ENCODE measurements around the gene ZNF189. TPM values are rescaled to one million over a fixed set of nuclear protein-coding genes. Genes with fewer than 3 reads are reported as not detected.

The ZNF189 gene
- total RNA-seq, 1 experiment from 2014 or later = 15.8 TPM

DNA sequence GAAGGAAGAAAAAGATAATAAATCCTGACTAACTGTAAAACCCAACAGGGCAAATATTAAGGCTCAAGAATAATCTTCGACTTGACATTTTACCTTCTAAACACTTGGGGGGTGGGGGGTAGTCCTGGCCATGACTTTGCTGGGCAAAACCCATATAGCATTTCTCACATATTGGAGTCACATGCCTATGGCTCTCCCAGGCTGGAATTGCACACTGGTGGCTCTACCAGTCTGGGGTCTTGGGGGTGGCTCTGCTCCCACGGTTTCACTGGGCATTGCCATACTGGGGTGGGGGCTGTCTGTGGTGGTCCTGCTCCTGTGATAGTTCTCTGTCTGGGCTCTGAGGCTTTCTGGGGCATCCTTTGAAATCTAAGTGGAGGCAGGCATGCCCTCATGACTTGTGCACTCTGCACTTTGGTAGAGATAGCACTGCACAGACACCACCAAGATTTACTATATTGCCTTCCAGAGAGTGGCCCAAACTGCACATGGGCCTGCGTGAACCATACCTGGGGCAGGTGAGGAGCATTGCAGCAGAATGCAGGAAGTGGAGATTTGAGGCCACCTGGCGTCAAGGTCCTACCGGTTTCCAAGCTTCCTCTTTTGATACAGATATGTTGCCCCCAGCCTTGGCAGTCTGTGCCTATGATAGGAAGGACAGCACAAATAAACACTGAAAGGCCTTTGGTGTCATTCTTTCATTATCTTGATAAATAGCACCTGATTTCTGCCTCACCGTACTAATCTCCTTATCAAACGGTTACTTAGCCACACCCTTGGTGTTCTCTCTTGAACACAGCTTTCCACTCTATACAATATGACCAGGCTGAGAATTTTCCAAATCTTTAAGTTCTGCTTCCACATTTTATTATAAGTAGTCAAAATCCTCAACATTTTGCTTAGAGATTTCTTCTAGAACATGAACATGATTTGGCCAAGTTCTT lies 43.6 kb upstream of the ZNF189 start:
- no peak overlapping the region for H3K4me2 ChIP-seq (ENCODE audit: insufficient read depth, insufficient read length, low read length)
- no peak overlapping the region for H2BK15ac ChIP-seq (ENCODE audit: low read depth, low read length)
- no peak overlapping the region for H2BK120ac ChIP-seq (ENCODE audit: low read depth, low read length, poor library complexity, severe bottlenecking)
- H3K79me1 ChIP-seq (ENCODE audit: insufficient read depth, low read depth, low read length, poor library complexity, severe bottlenecking) = no peaks in the 10 kb centered on the region
- H3K27ac Mint-ChIP-seq = no peak overlapping the region
- no peak overlapping the region for H3K56ac ChIP-seq (ENCODE audit: insufficient read length, low read depth, low read length)
- peaks cover 0 to 4% of the 10 kb centered on the region in 2 experiments; a peak in 1 of 5 replicates for H3K9me3 Mint-ChIP-seq
- H3K79me2 ChIP-seq (ENCODE audit: insufficient read depth, low read length) = no peaks in the 10 kb centered on the region
- H3K14ac ChIP-seq (ENCODE audit: insufficient read depth, low read length) = no peak overlapping the region; the same call in 1 of the 2 replicates
- no peak overlapping the region for H2BK20ac ChIP-seq (ENCODE audit: low read depth, low read length, poor library complexity, severe bottlenecking)
- DNase-seq = no peak
- TF ChIP-seq, protein P1, sequence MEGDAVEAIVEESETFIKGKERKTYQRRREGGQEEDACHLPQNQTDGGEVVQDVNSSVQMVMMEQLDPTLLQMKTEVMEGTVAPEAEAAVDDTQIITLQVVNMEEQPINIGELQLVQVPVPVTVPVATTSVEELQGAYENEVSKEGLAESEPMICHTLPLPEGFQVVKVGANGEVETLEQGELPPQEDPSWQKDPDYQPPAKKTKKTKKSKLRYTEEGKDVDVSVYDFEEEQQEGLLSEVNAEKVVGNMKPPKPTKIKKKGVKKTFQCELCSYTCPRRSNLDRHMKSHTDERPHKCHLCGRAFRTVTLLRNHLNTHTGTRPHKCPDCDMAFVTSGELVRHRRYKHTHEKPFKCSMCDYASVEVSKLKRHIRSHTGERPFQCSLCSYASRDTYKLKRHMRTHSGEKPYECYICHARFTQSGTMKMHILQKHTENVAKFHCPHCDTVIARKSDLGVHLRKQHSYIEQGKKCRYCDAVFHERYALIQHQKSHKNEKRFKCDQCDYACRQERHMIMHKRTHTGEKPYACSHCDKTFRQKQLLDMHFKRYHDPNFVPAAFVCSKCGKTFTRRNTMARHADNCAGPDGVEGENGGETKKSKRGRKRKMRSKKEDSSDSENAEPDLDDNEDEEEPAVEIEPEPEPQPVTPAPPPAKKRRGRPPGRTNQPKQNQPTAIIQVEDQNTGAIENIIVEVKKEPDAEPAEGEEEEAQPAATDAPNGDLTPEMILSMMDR (conservative IDR thresholded peaks at IDR 0.05) = no peak
- no peak overlapping the region for H2BK12ac ChIP-seq (ENCODE audit: insufficient read length, low read depth, low read length)
- no peaks in the 10 kb centered on the region for H3K4me1 ChIP-seq (ENCODE audit: insufficient read depth, low read length)
- no peak overlapping the region for H4K91ac ChIP-seq (ENCODE audit: insufficient read length, low read depth, low read length)
- H4K5ac ChIP-seq (ENCODE audit: insufficient read length, low read depth, low read length) = no peak overlapping the region
- H3K4me1 Mint-ChIP-seq = no peaks in the 10 kb centered on the region
- H4K20me1 ChIP-seq (ENCODE audit: control insufficient read depth, insufficient read depth, insufficient read length) = no peaks in the 10 kb centered on the region
- no peak overlapping the region for H3K4me3 Mint-ChIP-seq
- no peaks in the 10 kb centered on the region for H3K36me3 Mint-ChIP-seq (ENCODE audit: insufficient read depth in 1 of 3, low read depth in 3 of 3)
- no peak overlapping the region for H3K23ac ChIP-seq (ENCODE audit: insufficient read length, low read depth, low read length)
- H3K27ac ChIP-seq (ENCODE audit: insufficient read length, low read depth, low read length) = no peak overlapping the region
- H2BK5ac ChIP-seq (ENCODE audit: insufficient read length, low read length) = no peak overlapping the region
- no peak overlapping the region for H4K8ac ChIP-seq (replicated peaks; ENCODE audit: insufficient read length, low read depth, low read length)
- no peak overlapping the region for H2AFZ ChIP-seq (ENCODE audit: low read length)
- no CpG with 5 or more reads among the region's 7 CpGs for WGBS (ENCODE audit: extremely low coverage, insufficient read length, low lambda C conversion rate)
- no peak overlapping the region for H3K9ac ChIP-seq (ENCODE audit: extremely low read depth, insufficient read length, low read length)
- H2AK5ac ChIP-seq (ENCODE audit: insufficient read length, low read length) = no peak overlapping the region
- H3T11ph ChIP-seq (ENCODE audit: low read length) = no peak overlapping the region
- H3K18ac ChIP-seq (ENCODE audit: insufficient read length, low read depth, low read length) = no peak overlapping the region
- H3K4ac ChIP-seq (ENCODE audit: low read depth, low read length) = no peak overlapping the region
- no peaks in the 10 kb centered on the region for H3K23me2 ChIP-seq (ENCODE audit: insufficient read length, low read depth, low read length, poor library complexity, severe bottlenecking)
- no peaks in the 10 kb centered on the region for H3K9me3 ChIP-seq (ENCODE audit: control insufficient read depth, low read depth, low read length)
- H3K27me3 Mint-ChIP-seq (ENCODE audit: low read depth) = no peaks in the 10 kb centered on the region
- H3K27me3 ChIP-seq (ENCODE audit: insufficient read depth, low read length) = no peaks in the 10 kb centered on the region
